ENCODE results near the gene ZBTB21.
"Not testable (repeated sequence)": the region's sequence is repeated elsewhere in the genome, so short reads cannot be mapped to it uniquely, and the experiment has no call there.

Gene ZBTB21

GRCh38 chr21:41965461-41966013 is 44.6 kb downstream of the ZBTB21 start:
- DNase-seq: no peak

DNA sequence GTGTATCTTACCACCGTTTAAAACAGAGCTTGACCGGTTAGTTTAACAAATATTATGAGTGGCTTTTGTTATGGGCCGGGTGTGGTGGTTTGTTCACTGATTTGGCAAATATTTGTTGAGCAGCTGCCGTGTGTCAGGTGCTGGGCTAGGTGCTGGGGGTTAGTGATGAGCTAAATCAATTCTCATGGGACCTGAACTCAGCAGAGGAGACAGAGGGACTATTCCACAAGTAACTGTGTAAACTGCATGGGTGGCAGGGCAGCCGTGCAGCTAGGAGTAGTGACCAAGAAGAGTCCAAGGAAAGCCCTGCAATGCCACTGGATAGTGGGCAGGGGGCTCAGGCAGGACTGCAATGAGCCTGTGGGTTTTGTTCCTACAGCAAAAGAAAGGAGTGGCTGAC is 45.1 kb downstream of the ZBTB21 start:
- DNase-seq: no peak

DNA sequence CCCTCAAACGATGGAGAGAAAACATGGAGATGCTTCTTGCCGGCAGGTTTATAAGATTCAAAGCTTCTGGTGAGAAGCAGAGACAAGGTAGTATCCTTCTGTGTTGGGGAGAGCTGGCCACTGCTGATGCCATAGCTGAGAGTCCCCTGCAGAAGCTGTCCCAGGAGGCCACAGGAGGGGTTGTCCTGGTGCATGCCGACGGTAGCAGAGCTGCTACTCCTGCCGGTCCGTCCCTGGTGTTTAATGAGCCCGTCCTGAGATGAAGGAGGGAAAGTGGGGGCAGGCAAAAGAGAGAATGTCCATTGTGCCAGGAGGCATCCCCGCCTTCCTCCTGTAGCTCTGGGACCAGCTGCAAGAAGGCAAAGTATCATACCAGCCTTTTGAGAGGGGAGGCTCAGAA is 46.0 kb downstream of the ZBTB21 start:
- no peak for DNase-seq

DNA sequence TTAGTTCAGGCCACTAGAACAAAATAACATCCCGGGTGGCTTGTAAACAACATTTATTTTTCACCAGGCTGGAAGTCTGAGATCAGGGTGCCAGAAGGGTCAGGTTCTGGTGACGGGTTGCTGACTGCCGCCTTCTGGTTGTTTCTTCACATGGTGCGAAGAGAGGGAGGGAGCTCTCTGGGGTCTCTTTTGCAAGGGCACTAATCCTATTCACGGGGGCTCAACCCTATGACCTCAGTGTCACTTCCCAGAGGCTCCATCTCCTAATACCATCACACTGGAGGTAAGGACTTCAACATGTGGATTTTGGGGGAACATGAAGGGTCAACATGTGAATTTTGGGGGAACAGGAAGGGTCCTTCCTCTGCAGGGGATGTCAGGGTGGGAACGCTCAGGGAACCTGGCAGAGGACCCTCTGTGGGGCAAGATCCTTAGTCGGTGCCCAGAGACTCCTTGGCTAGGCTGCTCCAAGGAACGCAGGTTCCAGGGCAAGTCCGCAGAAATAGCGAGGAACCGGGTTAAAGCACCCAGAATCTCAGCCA is 47.7 kb downstream of the ZBTB21 start:
- DNase-seq: no peak

DNA sequence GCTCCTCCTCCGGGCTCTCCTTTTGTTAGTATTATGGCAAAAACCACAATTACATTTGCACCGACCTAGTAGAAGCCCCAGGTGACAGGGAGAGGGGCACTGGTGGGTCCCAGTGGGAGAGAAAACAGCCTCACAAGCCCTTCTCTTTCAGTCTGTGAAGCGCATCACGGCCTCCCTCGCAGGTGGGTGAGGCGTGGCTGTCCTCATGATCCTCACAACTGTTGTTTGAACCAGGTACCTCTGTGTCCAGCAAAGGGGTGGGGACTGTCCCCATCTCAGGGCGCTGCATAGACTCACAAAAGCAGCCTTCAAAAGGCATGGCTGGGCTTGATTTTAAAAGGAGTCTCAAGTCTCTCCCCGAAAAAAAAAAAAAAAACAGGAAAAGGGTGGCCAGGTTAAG is 48.4 kb downstream of the ZBTB21 start:
- no peak for DNase-seq

- DNase-seq: no peak
These were observed 48.9 kb downstream of the ZBTB21 start for GRCh38 chr21:41961282-41961701.

- DNase-seq: no peak
These were observed 49.8 kb downstream of the ZBTB21 start for GRCh38 chr21:41960386-41960785.

- DNase-seq: not testable (repeated sequence)
These were observed 50.5 kb downstream of the ZBTB21 start for GRCh38 chr21:41959697-41960096.

DNA sequence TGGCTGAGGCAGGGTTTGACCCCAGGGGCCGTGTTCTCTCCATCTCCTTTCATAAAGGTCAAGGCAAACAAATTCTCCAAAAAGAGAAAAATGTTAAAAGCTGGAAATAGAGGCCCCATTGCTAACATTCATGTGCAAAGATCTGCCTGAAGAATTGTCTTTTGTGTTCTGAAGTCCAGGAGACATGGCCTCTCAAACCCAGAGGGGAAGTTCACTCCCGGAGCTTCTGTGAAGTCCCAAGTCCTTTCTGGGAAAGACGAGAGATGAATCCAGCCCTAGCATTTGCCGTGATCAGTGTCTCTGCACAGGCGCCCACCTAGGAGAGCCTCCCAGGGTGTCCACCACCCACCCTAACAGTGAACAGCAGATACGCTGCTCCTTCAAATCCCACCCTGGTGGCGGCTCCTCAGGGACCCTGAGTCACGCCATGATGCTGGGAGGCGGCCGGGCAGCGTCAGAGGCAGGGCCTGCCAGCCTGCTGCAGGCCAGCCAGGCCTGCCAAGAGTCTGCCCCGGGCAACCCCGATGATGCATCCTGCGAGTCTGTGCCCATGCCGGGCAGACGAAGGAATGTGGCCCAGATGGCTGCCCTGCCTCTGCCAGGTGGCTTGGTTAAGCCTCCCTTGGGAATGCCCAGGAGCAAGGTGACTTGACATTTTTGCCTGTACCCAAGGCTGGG is 51.1 kb downstream of the ZBTB21 start:
- DNase-seq: no peak

DNA sequence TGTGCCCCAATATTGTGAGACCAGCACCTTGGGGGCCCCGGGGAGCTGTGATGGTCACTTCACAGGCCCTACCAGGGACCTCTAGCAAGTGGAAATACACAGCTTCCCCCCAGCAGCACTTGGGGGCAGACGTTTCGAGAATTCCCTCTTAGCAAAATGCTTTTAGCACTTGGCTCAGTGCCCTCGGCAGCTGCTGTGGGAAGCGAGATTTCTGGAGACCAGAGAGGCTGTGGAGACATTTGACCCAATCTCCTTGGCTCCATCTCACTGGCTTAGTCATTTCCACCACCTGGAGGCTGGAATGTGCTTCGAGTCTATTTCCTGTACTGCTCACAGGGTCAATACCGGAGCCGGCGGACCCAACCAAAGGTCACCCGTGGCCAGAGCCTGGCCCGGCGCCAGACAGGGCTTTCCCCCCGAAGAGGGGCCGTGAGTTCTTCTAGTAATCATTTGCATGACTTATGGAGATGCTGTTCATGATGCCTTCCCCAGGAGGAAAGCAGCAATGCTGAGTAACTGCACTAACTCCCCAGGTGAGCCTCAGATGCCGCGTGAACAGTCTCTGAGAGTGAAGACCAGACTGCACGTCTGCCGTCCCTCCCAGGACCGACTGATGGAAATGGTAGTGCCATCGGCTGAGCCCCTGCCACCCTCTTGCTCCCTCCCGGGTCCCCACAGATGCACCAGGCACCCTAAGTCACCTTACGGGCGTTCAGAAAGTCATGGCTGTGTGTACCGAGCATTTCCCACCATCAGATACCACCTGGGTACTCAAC is 52.0 kb downstream of the ZBTB21 start:
- no peak for DNase-seq

DNA sequence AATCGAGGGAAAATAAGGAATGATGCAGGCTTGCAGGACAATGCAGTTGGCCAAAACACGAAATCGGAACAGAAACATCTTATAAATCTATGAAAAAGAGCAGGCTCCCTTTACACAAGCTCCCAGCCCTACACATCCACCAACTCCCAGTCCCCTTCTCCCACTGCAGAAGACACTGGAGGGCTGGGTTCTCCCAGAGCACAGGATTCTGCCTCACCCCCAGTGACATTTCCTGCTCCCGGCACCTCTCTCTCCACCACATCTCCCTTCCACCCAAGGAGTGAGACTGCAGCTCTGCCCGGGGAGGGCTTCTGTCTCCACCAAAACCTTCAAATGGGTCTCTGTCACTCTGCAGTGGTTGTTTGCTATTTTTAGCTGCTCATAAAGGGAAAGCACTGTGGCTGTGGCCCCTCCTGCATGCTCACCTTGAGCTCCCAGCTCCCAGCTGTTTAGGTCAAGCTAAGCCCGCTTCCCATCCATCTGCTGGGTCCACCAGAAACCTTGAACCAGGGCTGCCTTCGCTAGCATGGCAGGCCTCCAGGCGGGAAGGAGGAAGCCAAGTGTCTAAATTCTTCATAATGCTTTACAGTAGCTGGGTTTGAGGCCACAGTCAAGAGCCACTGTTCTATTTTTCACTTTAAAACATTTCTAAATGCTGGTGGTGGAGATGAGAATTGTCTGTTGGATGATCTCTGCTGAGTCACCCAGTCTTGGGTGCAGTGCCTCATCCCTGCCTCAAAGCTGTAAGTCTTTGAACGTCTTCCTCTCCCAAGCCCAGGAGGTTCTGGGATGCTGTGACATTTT is 53.0 kb downstream of the ZBTB21 start:
- DNase-seq: no peak

- no peak for DNase-seq
These were observed 54.6 kb downstream of the ZBTB21 start for GRCh38 chr21:41955516-41955915.

DNA sequence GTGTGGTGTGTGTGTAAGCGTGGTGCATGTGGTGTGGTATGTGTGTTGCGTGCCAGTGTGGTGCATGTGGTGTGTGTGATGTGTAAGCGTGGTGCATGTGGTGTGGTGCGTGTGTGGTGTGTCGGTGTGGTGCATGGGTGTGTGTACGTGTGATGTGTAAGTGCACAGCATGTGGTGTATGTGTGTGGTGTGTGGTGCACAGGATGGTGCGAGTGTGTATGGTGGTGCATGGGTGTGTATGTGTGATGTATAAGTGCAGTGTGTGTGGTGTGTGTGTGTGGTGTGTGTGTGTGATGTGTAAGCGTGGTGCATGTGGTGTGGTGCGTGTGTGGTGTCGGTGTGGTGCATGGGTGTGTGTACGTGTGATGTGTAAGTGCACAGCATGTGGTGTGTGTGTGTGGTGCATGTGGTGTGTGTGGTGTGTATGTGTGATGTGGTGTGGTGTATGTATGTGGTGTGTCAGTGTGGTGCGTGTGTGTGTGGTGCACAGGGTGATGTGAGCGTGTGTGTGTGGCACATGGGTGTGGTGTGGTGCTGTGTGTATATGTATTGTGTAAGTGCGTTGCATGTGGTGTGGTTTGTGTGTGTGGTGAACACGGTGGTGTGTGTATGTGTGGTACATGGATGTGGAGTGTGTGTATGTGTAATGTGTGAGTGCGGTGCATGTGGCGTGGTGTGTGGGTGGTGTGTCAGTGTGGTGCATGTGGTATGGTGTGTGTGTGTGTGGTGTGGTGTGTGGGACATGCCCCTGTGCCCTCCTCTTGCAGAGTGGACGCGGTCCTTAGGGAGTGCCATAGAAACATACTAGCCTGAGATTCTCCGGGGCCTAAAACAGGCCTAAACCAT is 55.3 kb downstream of the ZBTB21 start:
- DNase-seq: no peak

GRCh38 chr21:41953831-41954653 is 56.1 kb downstream of the ZBTB21 start, which contains the start of gene C2CD2:
TSS of gene C2CD2 (minus strand) at chr21:41954018. CDS start at chr21:41953648, 370 bp downstream.
- no peak for DNase-seq

GRCh38 chr21:41953249-41953830 is 56.8 kb downstream of the ZBTB21 start:
- no peak for DNase-seq

DNA sequence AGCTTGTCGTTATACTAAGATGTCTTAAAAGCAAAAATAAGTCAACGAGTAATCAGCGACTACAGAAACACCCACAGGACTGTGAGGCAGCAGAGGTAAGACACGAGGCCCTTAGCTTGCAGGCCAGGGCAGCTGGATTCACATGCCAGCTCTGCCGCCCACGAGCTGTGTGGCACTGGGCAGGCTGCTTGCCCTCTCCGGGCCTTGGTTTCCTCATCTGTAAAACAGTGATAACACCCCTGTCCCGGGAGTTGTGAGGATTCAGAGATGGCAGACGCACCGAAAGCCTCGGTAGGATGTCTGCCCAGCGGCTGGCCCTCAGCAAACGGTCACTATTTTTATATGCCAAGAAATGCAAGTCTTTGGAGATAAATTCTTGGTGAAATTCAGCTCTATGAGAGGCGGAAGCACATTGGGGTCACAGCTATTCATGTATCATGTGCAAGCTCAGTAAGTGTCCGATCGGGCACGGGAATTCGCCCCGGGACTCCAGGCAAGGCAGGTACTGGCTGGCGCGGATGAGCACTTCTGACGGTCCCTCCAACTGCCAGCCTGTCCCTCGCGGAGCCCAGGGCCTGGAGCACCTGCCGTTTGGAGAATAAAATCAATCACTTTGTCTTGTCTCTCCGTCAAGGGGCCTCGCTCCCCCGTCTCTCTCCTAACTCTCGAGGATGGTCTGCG is 57.5 kb downstream of the ZBTB21 start:
- no peak for DNase-seq

- no peak for DNase-seq
These were observed 58.1 kb downstream of the ZBTB21 start for GRCh38 chr21:41951876-41952567.

DNA sequence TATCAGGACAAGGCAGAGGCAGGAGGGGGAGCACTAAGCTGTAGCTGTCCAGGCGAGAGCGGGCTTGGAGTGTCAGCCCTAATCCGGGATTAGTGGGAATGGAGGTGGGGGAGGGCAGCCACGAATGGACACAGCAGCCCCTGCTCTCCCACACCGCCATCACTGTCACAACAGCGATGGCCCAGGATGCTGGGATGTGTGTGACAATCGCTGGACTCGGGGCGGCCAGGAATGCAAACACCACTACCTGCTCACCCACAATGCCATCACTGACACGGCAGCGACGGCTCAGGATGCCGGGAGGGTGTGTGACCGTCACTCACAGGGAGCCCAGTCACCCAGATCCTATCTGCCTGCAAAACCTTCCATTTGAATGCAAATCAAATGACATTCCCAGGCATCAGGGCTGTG is 59.2 kb downstream of the ZBTB21 start:
- DNase-seq: no peak

GRCh38 chr21:41949631-41950030 is 60.5 kb downstream of the ZBTB21 start:
- not testable (repeated sequence) for DNase-seq

Data from CD4-positive, alpha-beta T cell treated with Interleukin-17A for 1 hour (primary cell).